ENCODE measurements around the gene RARRES1. TPM values are rescaled to one million over a fixed set of nuclear protein-coding genes. Genes with fewer than 3 reads are reported as not detected.

Gene RARRES1
- total and polyA plus RNA-seq, 2 experiments from 2014 or later: 36.9 to 73.1 TPM

DNA sequence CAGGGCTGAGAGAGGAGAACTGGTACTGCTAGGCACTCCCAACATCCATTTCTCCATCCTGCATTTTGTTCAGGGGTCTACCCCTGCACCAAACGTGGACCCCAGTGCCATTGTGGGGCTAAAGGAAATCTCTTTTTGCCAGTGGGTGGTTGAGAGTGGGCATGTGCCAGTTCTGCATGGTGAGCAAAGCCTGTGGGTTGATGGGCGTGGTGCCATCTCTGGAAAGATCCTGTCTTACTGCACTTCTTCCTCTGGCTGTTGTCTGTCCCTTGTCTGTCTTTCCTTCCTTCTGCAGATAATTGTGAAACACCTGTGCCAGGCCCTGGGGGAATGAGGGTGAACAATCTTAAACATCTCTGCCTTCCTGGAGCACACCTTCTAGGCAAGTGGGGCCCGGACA lies 1.4 kb upstream of the RARRES1 start:
- TF ChIP-seq EZH2 (IDR thresholded peaks at IDR 0.05; ENCODE audit: borderline replicate concordance): no peak
- TF ChIP-seq, protein P1, sequence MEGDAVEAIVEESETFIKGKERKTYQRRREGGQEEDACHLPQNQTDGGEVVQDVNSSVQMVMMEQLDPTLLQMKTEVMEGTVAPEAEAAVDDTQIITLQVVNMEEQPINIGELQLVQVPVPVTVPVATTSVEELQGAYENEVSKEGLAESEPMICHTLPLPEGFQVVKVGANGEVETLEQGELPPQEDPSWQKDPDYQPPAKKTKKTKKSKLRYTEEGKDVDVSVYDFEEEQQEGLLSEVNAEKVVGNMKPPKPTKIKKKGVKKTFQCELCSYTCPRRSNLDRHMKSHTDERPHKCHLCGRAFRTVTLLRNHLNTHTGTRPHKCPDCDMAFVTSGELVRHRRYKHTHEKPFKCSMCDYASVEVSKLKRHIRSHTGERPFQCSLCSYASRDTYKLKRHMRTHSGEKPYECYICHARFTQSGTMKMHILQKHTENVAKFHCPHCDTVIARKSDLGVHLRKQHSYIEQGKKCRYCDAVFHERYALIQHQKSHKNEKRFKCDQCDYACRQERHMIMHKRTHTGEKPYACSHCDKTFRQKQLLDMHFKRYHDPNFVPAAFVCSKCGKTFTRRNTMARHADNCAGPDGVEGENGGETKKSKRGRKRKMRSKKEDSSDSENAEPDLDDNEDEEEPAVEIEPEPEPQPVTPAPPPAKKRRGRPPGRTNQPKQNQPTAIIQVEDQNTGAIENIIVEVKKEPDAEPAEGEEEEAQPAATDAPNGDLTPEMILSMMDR (IDR thresholded peaks at IDR 0.05; ENCODE audit: poor library complexity): no peak
- TF ChIP-seq EZH2phosphoT487 (IDR thresholded peaks at IDR 0.05; ENCODE audit: low read depth, severe bottlenecking, unreplicated experiment): no peak
- Histone ChIP-seq H3K4me1 (ENCODE audit: insufficient read depth) (peaks cover 7% of the 10 kb centered on the region), H3K36me3 (replicated peaks; ENCODE audit: insufficient read depth, low read depth) (no peaks in the 10 kb centered on the region), H4K20me1 (ENCODE audit: insufficient read depth, poor library complexity, severe bottlenecking) (no peaks in the 10 kb centered on the region), H3K4me2 (no peak overlapping the region), H3K27ac (no peak overlapping the region), H3K79me2 (peaks cover 9% of the 10 kb centered on the region), H3K9me2 (replicated peaks; ENCODE audit: insufficient read depth) (no peaks in the 10 kb centered on the region), H2AFZ (no peak overlapping the region), H3K9me3 (ENCODE audit: low read depth) (no peaks in the 10 kb centered on the region), H3K27me3 (no peaks in the 10 kb centered on the region), H3K4me3 (no peak overlapping the region)
- 88% methylated on average over 3 of the region's 3 CpGs for WGBS (ENCODE audit: low lambda C conversion rate, missing lambda C conversion rate)
- no peak for DNase-seq (ENCODE audit: low spot score)

DNA sequence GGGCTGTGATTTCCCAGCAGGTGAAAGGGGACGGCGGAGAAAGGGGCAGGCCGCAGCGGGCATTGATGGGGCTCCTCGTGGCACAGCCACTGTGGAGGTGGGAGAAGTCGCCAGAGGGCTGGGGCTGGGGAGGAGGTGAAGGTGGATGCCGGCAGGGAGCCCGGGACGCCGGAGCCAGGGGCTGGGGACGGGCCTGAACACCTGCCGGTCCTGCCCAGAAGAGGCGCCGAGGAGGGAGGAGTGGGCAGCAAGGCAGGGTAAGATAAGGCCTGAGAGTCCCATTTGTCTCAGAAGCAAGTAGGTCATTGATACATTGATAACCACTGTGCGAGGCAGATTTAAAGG lies 571 bp upstream of the RARRES1 start:
- Histone ChIP-seq H3K4me3 (peak overlapping the region; percentile 44), H3K27ac (peak overlapping the region; percentile 64), H3K4me1 (ENCODE audit: insufficient read depth) (peaks cover 7% of the 10 kb centered on the region), H3K36me3 (replicated peaks; ENCODE audit: insufficient read depth, low read depth) (no peaks in the 10 kb centered on the region), H3K79me2 (peaks cover 9% of the 10 kb centered on the region), H3K9me2 (replicated peaks; ENCODE audit: insufficient read depth) (no peaks in the 10 kb centered on the region), H3K9me3 (ENCODE audit: low read depth) (no peaks in the 10 kb centered on the region), H2AFZ (peak overlapping the region; percentile 96), H3K27me3 (no peaks in the 10 kb centered on the region), H4K20me1 (ENCODE audit: insufficient read depth, poor library complexity, severe bottlenecking) (no peaks in the 10 kb centered on the region), H3K4me2 (peak overlapping the region; percentile 92)
- 34% methylated on average over 15 of the region's 15 CpGs for WGBS (ENCODE audit: low lambda C conversion rate, missing lambda C conversion rate)
- TF ChIP-seq, protein P1 (IDR thresholded peaks at IDR 0.05; ENCODE audit: poor library complexity): no peak
- TF ChIP-seq EZH2phosphoT487 (IDR thresholded peaks at IDR 0.05; ENCODE audit: low read depth, severe bottlenecking, unreplicated experiment) (no peak), EZH2 (IDR thresholded peaks at IDR 0.05; ENCODE audit: borderline replicate concordance) (no peak)
- no peak for DNase-seq (ENCODE audit: low spot score)

DNA sequence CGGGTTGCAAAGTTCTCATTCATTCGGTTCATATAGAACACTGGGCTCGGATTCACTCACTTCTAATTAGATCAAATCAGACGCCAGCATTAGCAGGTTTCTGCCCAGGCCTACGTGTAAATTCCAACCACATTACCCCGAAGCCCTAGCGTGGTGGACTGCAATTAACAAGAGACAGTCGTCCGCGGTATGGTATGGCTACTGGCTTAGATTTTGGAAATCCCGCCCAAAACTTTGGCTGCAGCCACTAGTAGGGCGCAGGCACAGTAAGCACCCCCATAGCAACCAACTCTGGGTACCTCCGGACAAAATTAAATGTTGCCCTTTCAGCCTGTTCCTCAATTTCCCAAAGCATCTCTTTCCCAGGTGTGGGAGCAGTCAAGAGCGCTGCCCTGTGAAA lies 771 bp downstream of the RARRES1 start:
- Histone ChIP-seq H3K9me3 (ENCODE audit: low read depth) (no peaks in the 10 kb centered on the region), H3K36me3 (replicated peaks; ENCODE audit: insufficient read depth, low read depth) (no peaks in the 10 kb centered on the region), H3K4me2 (peak overlapping the region; percentile 92), H2AFZ (peak overlapping the region; percentile 96), H3K9me2 (replicated peaks; ENCODE audit: insufficient read depth) (no peaks in the 10 kb centered on the region), H3K79me2 (peaks cover 9% of the 10 kb centered on the region), H3K27ac (peak overlapping the region; percentile 64), H3K27me3 (no peaks in the 10 kb centered on the region), H4K20me1 (ENCODE audit: insufficient read depth, poor library complexity, severe bottlenecking) (no peaks in the 10 kb centered on the region), H3K4me1 (ENCODE audit: insufficient read depth) (peaks cover 8% of the 10 kb centered on the region), H3K4me3 (peak overlapping the region; percentile 44)
- no peak for DNase-seq (ENCODE audit: low spot score)
- WGBS (ENCODE audit: low lambda C conversion rate, missing lambda C conversion rate): 72% methylated on average over 14 of the region's 14 CpGs
- TF ChIP-seq EZH2phosphoT487 (IDR thresholded peaks at IDR 0.05; ENCODE audit: low read depth, severe bottlenecking, unreplicated experiment) (no peak), EZH2 (IDR thresholded peaks at IDR 0.05; ENCODE audit: borderline replicate concordance) (no peak)
- TF ChIP-seq, protein P1 (IDR thresholded peaks at IDR 0.05; ENCODE audit: poor library complexity): no peak

DNA sequence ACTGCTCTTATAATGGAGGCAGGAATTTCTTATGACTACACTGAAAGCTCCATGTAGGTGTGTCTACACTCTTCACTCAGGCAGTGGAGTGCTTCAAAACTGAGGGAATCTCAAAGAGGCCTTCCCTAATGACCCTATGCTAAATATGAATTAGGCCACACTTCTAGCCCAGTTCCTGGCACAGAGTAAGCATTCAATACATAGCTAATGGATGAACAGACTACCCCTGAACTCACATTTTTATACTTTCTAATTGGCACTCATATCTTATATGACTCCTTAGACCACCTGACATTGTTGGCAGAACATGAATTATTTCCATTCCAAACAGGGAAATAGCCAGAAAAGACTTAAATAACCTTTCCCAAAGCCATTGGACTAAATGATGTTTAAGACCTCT lies 3.4 kb downstream of the RARRES1 start:
- Histone ChIP-seq H3K36me3 (replicated peaks; ENCODE audit: insufficient read depth, low read depth) (no peaks in the 10 kb centered on the region), H3K79me2 (peaks cover 9% of the 10 kb centered on the region)

More for the DNA sequence above, 3.4 kb downstream of the RARRES1 start:
- Histone ChIP-seq H4K20me1 (ENCODE audit: insufficient read depth, poor library complexity, severe bottlenecking) (no peaks in the 10 kb centered on the region), H3K4me3 (no peak overlapping the region), H3K27me3 (no peaks in the 10 kb centered on the region), H3K27ac (no peak overlapping the region), H2AFZ (no peak overlapping the region), H3K9me3 (ENCODE audit: low read depth) (no peaks in the 10 kb centered on the region), H3K9me2 (replicated peaks; ENCODE audit: insufficient read depth) (no peaks in the 10 kb centered on the region), H3K4me1 (ENCODE audit: insufficient read depth) (peaks cover 32% of the 10 kb centered on the region), H3K4me2 (no peak overlapping the region)
- no peak for TF ChIP-seq EZH2phosphoT487 (IDR thresholded peaks at IDR 0.05; ENCODE audit: low read depth, severe bottlenecking, unreplicated experiment)
- TF ChIP-seq, protein P1 (IDR thresholded peaks at IDR 0.05; ENCODE audit: poor library complexity): no peak
- no peak for DNase-seq (ENCODE audit: low spot score)

Data from hepatocyte (in vitro differentiated cells).